Central memory CD8-positive, alpha-beta T cell (primary cell): ENCODE results near the gene IGIP.
"Not testable (repeated sequence)": the region's sequence is repeated elsewhere in the genome, so short reads cannot be mapped to it uniquely, and the experiment has no call there.

ENCODE experiments used
- ATAC-seq: fragments of 150-1000 bp; cut with Tn5 transposase; replicated peaks from 2 replicates; pipeline ENCODE4 v1.10.0; 2022; ENCODE audit warnings: mild to moderate bottlenecking, moderate FRiP score, moderate number of reproducible peaks; ENCODE audit not compliant: poor library complexity, severe bottlenecking; ENCODE audit errors: extremely low read depth
- DNase-seq, 2 donors: peaks; one replicate each; pipeline ENCODE4 v3.0.0; 2021; ENCODE audit warnings: low spot score in 2 of 2
- H3K27ac Mint-ChIP-seq: one replicate; pipeline ENCODE4 v1.8.0; 2022; ENCODE audit warnings: low read depth, mild to moderate bottlenecking, moderate library complexity, mixed read lengths
- H3K27me3 Mint-ChIP-seq: one replicate; pipeline ENCODE4 v1.8.0; 2022; ENCODE audit warnings: mixed read lengths
- H3K36me3 Mint-ChIP-seq: one replicate; pipeline ENCODE4 v1.8.0; 2022; ENCODE audit warnings: mild to moderate bottlenecking, moderate library complexity, mixed read lengths; ENCODE audit not compliant: insufficient read depth
- H3K4me1 Mint-ChIP-seq: one replicate; pipeline ENCODE4 v1.8.0; 2022; ENCODE audit warnings: mixed read lengths
- H3K4me3 Mint-ChIP-seq: one replicate; pipeline ENCODE4 v1.8.0; 2022; ENCODE audit warnings: mild to moderate bottlenecking, moderate library complexity, mixed read lengths
- H3K9me3 Mint-ChIP-seq: one replicate; pipeline ENCODE4 v1.8.0; 2022; ENCODE audit warnings: mixed read lengths

IGIP gene

DNA sequence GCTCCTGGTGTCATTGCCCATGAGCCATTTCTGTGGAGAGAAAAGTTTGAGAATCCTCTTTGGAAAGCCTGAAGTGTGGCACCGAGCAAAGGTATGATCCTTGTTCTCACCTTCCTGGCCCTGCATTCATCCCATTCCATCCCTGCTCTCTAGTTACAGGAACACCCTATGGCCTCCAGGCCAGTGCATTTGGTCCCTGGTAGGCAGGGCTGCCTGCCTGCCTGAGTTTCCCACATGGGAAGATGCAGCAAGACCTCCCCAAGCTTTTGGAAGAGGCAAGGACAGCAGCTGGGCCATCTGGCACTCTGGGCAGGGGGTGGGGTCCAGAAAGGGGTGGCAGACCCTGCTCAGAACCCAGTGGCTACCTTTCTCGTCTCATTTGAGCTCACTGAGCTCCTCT lies 24.5 kb downstream of the IGIP start:
- Mint-ChIP-seq H3K4me1 (peaks cover 10% of the 10 kb centered on the region), H3K4me3 (no peak overlapping the region), H3K36me3 (peaks cover 2% of the 10 kb centered on the region), H3K9me3 (no peaks in the 10 kb centered on the region), H3K27ac (no peak overlapping the region), H3K27me3 (peaks cover 7% of the 10 kb centered on the region)
- DNase-seq: no peak
- no peak for ATAC-seq

DNA sequence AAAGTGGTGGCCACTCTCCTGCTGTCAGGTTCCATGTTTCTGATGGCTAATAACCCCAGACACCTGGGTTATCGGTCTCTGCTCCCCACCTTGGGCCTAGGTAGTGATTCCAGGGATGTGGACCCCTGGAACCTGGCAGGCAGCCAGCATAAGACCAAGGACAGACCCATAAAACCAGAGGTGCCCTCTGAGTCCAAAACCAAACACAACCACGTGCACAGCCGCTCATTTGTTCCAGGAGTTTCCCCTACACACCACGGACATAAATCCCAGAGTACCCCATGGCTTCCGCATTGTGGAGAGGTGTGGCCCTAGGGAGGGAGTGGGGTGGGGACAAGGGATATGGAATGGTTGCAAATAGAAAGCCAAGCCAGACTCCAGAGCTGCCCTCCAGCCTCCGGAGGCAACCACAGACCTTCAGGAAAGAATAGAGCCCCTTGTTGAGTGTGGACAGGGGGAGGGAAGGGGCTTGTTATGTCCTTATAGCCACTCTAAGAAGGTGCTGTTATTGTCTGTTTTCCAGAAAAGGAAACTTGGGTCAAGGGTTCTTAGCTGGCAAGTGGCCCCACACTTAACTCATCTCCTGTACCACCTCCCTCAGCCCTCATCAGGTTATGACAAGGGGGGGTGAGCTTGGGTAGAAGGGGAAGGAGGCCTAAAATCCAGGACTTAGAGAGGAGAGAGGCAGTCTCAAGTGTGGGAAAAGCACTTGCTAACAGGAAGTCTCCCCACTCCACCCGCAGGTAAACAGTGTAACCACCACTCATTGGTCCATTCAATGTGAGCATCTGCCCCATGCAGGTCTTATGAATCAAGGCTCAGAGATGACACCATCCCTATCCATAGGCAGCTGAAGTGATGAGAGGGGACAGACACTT lies 25.6 kb downstream of the IGIP start:
- H3K9me3 Mint-ChIP-seq: no peaks in the 10 kb centered on the region
- peaks cover 5% of the 10 kb centered on the region for H3K4me1 Mint-ChIP-seq
- H3K4me3 Mint-ChIP-seq: no peak overlapping the region
- no peak for DNase-seq
- no peak for ATAC-seq
- H3K27me3 Mint-ChIP-seq: no peaks in the 10 kb centered on the region
- peak overlapping the region; percentile 6 for H3K27ac Mint-ChIP-seq
- H3K36me3 Mint-ChIP-seq: peaks cover 2% of the 10 kb centered on the region

DNA sequence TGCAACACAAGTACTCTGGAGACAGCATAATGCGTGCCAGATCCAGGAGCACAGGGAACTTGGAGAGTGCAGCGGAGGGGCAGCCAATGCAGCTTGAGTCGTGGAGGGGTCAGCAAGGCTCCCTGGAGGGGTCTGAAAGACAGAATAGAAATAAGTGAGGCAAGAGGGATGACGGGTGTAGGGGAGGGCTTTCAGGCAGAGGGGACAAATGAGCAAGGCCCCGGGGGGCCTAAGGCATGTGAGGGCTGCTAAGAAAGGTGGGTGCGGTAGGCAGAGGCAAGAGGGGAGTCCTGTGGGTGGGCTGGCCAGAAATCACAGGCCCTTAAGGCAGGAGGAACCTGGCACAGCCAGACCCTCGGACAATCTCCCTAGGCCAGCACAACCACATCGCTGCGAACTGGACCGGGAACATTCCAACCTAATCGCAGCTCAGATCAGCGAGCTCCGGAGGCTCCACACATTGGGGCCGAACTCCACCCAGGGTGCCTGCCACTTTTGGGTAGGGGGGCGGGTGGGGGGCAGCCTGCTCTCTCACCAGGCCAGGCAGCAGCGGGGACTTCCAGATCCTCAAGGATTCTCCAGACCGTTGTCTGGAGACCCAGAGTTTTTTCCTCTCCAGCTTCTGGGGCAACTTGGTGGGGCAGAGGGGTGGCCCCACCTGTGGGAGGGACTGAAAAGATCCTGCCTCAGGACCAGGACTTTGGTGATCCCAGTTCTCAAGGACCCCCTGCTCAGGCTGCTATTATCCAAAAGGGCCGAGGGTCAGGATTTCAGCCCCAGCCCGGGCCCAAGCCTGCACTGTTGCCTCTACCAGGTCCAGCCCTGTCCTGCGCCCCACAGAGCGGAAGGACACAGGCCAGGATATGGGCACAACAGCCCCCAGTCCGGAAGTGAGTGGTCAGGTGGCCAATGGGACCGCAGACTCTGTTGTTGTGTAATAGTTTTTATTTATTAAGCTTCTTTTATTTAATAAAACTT lies 26.6 kb downstream of the IGIP start:
- peaks cover 13% of the 10 kb centered on the region for H3K4me1 Mint-ChIP-seq
- H3K36me3 Mint-ChIP-seq: peaks cover 2% of the 10 kb centered on the region
- H3K27ac Mint-ChIP-seq: peak overlapping the region; percentile 6
- no peaks in the 10 kb centered on the region for H3K9me3 Mint-ChIP-seq
- DNase-seq: no peak
- H3K4me3 Mint-ChIP-seq: no peak overlapping the region
- no peaks in the 10 kb centered on the region for H3K27me3 Mint-ChIP-seq
- ATAC-seq: no peak

DNA sequence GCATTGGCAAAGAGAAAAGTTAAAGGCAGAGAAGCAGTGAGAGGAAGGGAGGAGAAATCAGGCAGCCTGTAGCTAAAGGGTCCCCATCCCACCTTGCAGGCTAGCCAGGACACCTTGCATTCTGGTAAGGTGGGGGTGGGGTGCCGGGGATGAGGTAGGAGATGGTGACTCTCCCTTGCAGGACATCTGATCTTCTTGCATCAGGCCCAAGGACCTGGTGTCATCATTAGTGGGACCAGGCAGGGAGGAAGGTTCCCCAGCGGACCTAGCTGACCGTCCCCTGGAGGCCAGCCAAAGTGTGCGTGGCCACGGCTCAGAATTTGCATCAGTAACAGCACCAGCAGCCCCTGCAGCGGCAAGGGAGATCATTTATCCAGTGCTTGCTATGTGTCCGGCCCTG lies 27.5 kb downstream of the IGIP start:
- Mint-ChIP-seq H3K4me1 (peaks cover 14% of the 10 kb centered on the region), H3K27ac (no peak overlapping the region), H3K27me3 (no peaks in the 10 kb centered on the region), H3K36me3 (peaks cover 2% of the 10 kb centered on the region), H3K4me3 (no peak overlapping the region), H3K9me3 (no peaks in the 10 kb centered on the region)
- no peak for DNase-seq
- no peak for ATAC-seq

DNA sequence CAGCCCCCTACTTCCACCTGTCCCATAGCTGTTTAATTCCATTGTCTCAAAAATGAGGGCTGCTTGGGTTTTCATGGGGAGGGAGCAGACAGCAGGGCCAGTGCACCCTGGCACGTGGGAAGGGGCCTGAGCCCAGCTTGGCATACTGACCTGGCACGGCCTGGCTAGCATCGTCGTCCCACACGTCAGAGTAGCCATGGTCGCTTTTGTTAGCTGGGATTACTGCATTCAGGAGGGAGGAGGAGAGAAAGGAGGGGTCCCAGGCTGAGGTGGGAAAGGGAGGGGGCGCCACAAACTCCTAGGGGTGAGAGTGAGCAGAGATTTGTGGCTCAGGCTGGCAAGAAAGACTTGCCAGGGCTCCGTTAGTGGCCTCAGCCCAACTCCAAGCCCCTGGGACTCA lies 28.2 kb downstream of the IGIP start:
- H3K27ac Mint-ChIP-seq: no peak overlapping the region
- peaks cover 14% of the 10 kb centered on the region for H3K4me1 Mint-ChIP-seq
- DNase-seq: no peak
- peaks cover 2% of the 10 kb centered on the region for H3K36me3 Mint-ChIP-seq
- no peaks in the 10 kb centered on the region for H3K9me3 Mint-ChIP-seq
- no peaks in the 10 kb centered on the region for H3K27me3 Mint-ChIP-seq
- H3K4me3 Mint-ChIP-seq: no peak overlapping the region
- ATAC-seq: no peak

DNA sequence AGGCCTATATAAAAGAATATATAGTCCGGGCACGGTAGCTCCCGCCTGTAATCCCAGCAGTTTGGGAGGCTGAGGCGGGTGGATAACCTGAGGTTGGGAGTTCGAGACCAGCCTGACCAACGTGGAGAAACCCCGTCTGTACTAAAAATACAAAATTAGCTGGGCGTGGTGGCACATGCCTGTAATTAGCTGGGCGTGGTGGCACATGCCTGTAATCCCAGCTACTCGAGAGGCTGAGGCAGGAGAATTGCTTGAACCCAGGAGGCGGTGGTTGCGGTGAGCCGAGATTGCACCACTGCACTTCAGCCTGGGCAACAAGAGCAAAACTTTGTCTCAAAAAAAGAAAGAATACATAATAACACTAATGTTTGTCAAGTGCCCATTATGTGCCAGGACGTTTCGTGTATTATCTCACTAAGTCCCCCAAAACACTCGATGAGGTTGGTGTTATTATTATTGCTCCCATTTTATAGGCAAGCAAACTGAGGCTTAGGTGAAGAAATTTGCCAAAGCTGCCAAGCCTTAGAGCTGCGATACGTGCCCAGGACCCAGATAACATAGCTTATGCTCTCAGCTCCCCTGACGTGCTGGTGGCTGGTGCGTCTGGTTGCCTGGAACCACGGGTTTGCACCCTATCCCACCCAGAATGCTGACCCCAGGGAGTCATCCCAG lies 29.1 kb downstream of the IGIP start:
- ATAC-seq, H3K27me3 Mint-ChIP-seq, H3K9me3 Mint-ChIP-seq, DNase-seq, H3K27ac Mint-ChIP-seq, H3K36me3 Mint-ChIP-seq, H3K4me3 Mint-ChIP-seq: not testable (repeated sequence)
- H3K4me1 Mint-ChIP-seq: peaks cover 14% of the 10 kb centered on the region

DNA sequence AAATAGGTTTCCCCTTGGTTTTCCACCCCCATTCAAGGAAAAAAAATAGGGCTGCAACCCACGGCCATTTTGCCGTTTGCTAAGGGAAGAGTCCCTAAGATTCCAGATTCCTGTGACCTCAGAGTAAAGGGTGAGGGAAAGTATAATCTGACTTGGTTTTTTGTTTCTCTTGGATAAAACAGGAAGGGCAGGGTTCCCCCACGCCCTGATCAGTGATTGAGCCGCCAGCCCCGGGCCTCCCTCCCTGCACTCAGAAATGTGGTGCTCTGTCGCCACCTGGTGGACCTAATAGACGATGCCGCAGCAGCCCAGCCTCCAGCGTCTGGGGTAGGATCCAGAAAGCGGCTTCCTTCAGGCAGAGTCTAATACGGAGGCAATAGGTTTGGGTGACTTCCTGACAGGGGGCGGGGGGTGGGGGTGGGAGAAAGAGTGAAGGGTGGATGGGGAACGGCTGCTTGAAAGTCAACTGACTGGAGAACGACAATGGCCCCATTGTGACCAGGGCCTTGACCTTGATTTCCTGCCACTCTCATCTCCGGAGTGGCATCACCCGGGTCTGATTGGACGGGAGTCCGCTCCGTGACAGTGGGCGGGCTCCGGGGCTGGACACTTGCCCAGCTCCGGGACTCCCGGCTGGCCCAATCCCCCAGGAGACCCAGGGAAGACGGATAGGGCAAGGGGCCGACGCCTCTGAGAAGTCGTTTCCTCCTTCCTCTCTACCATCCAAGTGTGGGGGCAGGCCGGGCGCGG lies 31.5 kb downstream of the IGIP start:
- ATAC-seq: peak; percentile 99
- peaks cover 9% of the 10 kb centered on the region for H3K4me1 Mint-ChIP-seq
- peak; percentile 76 to 84 for DNase-seq
- H3K27ac Mint-ChIP-seq: no peak overlapping the region
- H3K36me3 Mint-ChIP-seq: peaks cover 2% of the 10 kb centered on the region
- no peaks in the 10 kb centered on the region for H3K9me3 Mint-ChIP-seq
- H3K4me3 Mint-ChIP-seq: no peak overlapping the region
- H3K27me3 Mint-ChIP-seq: no peaks in the 10 kb centered on the region

DNA sequence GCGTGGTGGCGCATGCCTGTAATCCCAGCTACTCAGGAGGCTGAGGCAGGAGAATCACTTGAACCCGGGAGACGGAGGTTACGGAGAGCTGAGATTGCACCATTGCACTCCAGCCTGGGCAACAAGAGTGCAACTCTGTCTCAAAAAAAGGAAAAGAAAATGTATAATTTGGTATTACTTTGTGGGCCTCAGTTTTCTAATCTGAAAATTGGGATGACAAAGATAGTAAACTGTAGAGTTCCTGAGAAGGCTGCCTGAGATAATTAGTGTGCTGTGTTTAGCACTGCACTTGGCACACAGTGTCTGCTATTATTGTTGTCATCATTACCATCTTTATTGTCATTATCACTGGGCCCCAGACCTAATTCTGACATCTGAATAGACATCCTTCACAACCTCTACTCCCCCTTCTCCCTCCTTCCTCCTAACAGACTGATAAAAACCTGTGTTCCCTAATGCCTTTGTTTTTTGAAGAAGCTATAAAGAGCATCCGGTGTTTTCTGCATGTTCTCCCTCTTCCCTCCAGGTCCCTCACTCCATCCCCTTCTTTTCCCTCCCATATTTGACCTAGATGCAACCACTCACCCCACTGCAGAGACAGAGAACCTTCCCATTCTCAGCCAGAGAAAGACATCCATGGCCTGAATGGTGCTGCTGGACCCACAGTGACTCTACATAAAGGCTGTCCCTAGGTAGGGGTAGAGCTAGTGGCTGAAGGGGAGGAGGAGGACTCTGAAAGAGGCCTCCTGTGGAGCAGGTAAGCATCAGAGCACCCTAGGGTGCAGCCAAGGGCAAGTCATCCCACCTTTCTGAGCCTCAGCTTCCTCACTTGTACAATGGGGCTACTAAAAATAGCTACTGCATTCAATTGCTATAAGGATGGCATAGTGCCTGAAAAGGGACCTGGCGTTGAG lies 33.5 kb downstream of the IGIP start:
- no peaks in the 10 kb centered on the region for H3K36me3 Mint-ChIP-seq
- no peak overlapping the region for H3K27ac Mint-ChIP-seq
- DNase-seq (no peak), ATAC-seq (no peak)
- peaks cover 9% of the 10 kb centered on the region for H3K4me1 Mint-ChIP-seq
- H3K4me3 Mint-ChIP-seq: no peak overlapping the region
- H3K27me3 Mint-ChIP-seq: no peaks in the 10 kb centered on the region
- no peaks in the 10 kb centered on the region for H3K9me3 Mint-ChIP-seq

DNA sequence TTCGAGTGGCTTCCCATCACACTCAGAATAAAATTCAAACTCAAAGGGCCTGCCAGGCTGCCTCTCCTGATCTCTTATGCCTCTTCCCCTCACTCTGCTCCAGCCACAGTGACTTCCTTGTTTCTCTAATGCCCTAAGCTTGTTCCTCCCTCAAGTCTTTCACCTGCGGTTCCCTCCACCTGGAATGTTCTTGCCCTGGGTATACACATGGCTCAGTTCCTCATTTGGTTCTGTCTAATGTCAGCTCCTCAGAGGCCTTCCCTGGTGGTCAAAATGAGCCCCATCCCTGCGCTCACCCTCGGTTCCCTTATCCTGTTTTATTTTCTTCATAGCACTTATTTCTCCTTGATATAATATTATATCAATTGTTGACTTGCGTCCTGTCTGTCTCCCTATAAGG lies 36.5 kb downstream of the IGIP start:
- H3K4me1 Mint-ChIP-seq: peaks cover 1% of the 10 kb centered on the region
- no peak overlapping the region for H3K27ac Mint-ChIP-seq
- no peaks in the 10 kb centered on the region for H3K9me3 Mint-ChIP-seq
- DNase-seq (no peak), ATAC-seq (no peak)
- no peaks in the 10 kb centered on the region for H3K27me3 Mint-ChIP-seq
- no peaks in the 10 kb centered on the region for H3K36me3 Mint-ChIP-seq
- no peak overlapping the region for H3K4me3 Mint-ChIP-seq

DNA sequence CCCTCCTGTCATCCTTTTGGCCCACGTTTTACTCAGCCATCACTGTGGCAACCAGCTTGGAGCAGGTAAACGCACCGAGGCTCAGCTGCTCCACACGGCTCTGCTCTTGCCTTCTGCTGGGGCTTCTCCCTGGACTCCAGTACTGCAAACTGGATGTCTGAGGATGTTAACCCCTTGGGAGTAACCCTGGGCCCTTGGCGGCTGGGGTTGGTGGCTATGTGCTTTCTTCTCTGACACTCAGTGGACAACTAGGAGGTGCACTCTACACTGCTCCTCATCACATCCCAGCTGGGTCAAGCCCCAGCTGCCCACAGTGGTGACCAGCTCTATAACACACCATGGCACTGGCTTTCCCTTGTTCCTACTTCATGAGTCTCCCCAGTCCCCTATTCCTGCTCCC lies 37.0 kb downstream of the IGIP start:
- Mint-ChIP-seq H3K36me3 (no peaks in the 10 kb centered on the region), H3K27ac (no peak overlapping the region), H3K4me1 (no peaks in the 10 kb centered on the region), H3K4me3 (no peak overlapping the region), H3K9me3 (no peaks in the 10 kb centered on the region), H3K27me3 (no peaks in the 10 kb centered on the region)
- ATAC-seq (no peak), DNase-seq (no peak)

DNA sequence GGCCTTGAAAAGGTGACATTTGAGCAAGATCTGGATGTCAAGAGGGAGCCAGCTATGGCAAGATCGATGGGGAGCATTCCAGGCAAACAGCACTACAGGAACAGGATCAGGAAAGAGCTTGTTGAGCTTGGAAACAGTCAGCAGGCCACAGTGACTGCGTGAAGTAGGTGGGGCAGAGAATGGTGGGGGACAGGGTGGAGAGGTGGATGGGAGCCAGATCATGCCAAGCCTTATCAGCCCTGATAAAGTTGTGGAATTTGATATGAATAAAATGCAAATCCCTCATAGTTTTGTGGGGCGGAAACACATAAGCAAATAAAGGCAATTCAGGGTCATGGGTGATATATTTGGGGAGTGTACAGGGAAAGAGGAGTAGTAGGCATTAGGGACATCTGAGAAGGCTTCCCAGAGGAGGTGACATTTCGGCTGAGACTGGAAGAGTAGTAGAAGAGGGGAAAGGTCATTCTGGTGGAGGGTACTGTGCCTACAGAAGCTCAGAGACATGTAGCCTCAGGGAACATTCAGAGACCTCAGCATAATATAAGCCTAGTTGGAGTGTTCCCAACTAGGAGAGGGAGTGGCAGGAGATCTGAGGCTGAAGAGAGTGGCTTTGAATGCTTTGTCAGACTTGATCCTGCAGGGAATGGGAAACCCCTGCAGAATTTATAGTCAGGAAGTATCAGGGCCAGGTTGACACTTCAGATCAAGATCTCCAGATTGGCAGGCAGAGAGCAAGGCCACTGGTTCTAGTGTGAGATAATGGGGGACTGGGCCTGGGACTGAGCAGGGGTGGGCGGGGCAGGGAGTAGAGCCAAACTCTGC lies 39.6 kb downstream of the IGIP start:
- no peaks in the 10 kb centered on the region for H3K4me1 Mint-ChIP-seq
- DNase-seq (no peak), ATAC-seq (no peak)
- no peak overlapping the region for H3K27ac Mint-ChIP-seq
- no peaks in the 10 kb centered on the region for H3K36me3 Mint-ChIP-seq
- no peaks in the 10 kb centered on the region for H3K9me3 Mint-ChIP-seq
- no peak overlapping the region for H3K4me3 Mint-ChIP-seq
- no peaks in the 10 kb centered on the region for H3K27me3 Mint-ChIP-seq
